Suppressor macrophage (primary cell): Measurements from ENCODE around the gene APMAP.

ENCODE experiments used
- DNase-seq, 4 experiments: peaks; one replicate each; pipeline ENCODE4 v3.0.0-alpha.2; 2020 to 2022
- total RNA-seq, 17 experiments: gene quantifications; one replicate each; lab custom pipeline; 2026; ENCODE audit warnings: mixed read lengths in 6 of 17, inconsistent platforms in 3 of 17; lab: John Stamatoyannopoulos, UW

Gene APMAP, protein sequence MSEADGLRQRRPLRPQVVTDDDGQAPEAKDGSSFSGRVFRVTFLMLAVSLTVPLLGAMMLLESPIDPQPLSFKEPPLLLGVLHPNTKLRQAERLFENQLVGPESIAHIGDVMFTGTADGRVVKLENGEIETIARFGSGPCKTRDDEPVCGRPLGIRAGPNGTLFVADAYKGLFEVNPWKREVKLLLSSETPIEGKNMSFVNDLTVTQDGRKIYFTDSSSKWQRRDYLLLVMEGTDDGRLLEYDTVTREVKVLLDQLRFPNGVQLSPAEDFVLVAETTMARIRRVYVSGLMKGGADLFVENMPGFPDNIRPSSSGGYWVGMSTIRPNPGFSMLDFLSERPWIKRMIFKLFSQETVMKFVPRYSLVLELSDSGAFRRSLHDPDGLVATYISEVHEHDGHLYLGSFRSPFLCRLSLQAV
- total RNA-seq: 74.9 to 268 (median 174) reads per million in 17 experiments

DNA sequence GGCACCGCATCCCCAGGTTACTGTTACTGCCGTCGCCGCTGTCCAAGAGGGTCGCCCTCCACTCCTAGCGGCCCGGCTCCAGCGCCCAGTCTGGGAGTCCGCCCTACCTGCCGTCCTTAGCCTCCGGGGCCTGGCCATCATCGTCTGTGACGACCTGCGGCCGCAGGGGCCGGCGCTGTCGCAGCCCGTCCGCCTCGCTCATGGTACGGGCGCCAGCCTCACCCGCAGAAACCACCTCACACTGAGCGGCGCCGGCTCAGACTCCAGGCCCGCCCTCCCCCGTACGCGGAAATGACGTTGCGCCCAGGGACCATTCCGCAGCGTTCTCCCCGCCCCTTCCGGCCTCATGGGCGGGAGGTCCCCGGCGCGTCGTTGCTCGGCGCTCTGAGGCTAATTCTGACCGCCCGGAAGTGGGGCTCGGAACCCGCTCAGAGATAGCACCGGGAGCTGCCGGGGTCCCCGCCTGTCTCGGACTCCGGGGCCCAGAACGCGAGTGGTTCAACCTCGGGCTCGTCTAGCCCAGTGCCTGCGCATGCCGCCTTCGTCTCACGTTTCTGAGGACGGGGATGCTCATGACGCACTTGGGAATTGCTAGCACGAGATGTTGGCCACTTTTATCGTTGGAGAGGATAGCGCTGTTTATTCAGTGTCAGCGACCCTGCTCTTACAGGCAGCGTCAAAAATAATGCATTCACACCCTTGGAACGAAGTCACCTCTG lies at the start of gene APMAP:
Gene APMAP (minus strand): TSS at position 265 of the 719 bp plus-strand sequence. CDS start 63 bp downstream, at position 202.
- DNase-seq: peak; percentile 97 to 98 (median 98)

DNA sequence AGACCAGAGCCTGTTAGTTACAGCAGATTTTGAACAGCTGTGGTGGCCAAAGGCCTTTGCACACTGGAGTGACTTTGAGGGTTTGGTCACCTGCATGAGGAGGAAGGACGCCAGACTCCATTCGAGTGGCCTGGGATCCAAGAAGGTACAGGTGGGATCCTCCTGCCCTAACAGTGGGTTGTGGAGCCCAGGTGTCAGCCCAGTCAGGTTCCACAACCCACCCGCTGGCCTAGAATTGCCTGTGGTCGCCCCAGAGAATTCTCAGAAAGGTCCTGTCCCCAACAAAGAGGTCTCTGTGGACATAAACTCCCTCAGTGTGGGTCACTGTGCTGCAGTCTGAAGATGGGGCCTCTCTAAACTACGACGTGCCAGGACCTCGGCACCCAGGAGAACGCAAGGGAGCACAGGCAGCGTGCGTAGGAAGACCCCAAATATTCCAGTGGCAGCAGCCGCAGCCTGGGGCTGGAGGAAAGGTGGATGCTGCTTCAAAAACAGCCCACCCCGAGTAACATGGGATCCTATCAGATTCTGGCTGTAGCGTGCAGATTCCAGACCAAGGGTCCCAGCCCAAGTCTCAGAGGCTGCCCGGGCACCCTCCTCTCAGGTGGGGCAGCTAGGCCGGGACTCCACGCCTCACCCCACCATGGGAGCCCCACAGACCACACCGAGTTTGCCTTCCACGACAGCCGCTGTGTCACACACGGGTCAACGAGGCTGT lies 49.4 kb upstream of the APMAP start:
- DNase-seq: no peak

DNA sequence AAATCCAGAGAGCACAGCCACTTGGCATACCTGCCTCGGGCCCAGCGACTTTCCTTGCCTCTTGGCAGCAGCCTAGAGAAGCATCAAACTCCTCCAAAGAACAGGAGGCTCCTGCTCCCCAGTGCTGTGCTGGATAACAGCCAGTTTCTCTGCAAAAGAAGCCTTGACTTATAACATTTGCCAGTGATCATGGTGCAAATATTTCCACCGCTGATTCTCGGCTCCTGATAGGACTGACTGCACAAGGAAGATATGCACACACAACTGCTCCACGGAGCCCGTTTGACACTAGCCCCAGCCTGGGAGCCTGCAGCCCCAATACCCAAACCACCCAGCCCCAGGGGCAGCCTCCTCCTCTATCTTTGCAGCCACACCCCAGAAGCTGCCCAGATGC lies 47.9 kb upstream of the APMAP start:
- no peak for DNase-seq

DNA sequence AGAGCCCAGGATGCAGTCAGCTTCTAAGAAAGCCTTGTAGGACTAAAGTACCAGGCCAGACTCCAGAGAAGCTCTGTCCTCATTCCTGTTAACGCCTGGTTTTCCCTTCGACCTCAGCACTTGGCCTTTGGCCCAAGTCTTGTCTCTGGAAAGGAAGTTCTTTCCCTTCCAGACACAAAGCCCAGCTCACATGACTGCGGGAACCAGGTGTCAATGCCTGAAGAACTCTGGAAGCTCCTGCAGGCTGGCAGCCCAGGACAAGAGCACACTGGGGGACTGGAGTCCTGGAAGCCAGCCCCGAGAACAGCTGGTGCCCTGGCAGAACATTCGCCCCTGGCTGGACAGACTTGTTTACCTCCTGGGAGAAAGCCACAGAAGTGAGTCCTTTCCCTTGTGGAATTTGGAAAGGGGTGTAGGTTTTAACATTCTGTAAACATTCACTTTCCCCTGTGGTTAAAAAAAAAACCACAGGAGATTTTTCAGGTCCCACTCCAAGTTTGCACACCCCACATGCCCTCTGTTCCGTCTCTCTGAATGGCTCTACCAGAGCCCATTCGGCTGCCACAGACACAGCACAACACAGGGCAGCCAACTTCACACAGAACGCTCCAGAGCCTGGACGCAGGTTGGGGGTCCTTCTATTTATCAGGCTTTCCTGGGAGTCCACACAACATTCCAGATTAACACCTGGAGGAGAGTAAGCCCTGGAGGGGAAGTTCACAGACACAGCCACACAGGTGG lies 47.3 kb upstream of the APMAP start:
- no peak for DNase-seq

DNA sequence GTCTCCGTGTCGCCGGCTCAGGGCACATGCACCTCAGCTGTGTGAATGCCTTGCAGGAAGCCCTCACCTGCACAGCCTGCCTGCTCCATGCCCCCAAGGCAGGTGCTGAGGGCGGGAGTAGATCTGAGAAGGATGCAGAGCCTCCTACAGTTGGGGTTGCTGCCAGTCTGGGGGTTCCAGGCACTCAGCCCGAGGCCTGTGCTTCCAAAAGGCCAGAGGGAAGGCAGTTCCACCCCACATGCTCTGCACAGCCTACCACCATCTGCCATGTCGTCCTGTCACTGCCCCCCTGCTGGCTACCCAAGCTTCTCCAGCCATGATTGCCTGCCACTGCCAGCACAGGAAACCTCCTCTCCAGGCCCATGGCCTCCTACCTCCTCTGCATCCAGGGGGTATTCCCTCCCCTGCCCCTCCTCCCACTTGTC lies 46.1 kb upstream of the APMAP start:
- no peak for DNase-seq

DNA sequence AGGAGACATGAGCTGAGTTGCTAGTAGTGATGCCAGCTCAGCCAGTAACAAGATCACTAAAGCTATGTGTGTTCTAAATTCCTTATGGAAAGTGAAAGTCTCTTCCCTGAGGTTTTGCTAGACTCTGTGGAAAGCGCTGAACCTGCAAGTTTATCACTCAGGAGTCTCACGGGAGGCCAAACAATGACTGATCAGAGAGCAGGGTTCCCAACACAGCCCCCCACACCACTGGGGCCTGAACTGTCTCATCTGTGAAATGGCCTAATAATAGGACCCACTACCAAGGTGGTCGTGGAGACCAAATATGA lies 45.5 kb upstream of the APMAP start:
- no peak for DNase-seq

DNA sequence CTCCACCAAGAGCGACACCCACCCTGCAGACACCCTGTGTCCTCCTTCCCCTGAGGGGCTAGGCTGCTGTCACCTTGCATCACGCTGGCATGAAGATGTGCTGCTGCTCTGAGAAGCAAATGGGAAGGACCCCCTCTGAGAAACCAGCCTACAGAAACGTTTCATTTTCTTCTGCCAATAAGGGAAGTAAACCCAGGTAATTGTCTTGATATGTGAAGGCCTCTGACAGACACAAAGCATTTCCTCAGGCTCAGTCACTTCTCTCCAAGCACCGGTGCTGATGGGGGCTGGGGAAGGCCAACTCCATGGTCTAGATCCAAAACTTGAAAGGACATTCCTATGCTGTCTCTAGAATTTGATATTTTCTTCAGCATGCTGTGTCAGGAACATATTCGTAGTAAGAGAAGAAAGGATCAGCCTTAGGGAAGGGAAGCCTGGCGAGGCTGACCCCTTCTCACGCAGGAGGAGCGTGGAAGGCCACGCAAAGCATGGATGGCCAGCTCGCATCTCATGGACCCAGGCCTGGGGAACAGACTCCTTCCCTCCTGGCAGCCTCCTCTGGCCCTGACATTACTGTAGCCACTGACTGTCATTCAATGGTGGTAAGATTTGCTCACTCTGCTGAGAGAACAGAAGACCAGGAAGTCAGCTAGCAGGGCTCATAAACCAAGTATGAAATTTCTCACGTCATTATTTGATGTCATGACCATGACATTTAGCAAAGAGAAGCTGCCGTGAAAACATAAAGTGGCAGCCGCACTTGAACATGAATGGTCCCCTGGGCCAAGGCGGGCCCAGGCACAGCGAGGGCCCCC lies 44.9 kb upstream of the APMAP start:
- no peak for DNase-seq

DNA sequence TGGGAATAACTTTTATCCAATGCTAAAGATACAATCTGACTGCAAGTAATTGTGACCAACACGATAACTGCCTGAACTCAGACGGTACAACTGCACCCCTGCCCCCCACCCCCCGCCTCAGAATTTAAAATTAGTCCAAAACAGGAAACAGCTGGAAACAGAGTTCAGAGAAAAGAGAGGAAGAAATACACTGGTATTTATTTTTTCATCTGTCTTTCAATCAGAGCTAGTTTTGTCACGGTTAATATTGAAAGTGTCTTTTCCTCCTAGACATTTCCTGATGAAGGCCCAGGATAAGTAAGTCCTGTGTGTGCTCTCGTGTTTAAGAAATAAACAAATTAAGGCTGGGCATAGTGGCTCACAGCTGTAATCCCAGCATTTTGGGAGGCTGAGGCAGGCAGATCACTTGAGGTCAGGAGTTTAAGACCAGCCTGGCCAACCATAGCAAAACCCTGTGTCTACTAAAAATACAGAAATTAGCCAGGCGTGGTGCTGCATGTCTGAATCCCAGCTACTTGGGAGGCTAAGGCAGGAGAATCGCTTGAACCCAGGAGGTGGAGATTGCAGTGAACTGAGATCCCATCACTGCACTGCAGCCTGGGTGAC lies 43.9 kb upstream of the APMAP start:
- DNase-seq: no peak

DNA sequence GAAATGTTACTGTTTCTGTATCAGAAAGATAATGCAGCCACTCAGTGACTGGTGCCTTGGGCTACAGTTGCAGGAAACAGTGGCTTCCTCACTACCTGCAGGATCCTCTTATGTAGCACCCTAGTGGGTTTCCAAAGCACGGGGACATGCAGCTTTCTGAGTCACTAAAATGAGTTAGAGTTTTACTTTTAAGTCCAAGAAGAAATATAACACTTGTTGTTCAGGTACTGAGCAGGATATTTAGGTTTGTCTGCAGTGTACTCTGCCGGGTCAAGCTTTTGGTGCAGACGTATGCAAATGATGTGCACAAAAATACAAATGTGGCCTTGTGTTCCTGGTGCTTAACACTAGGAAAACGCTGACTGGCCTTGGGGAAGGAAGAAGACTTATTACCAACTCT lies 43.4 kb upstream of the APMAP start:
- peak in 1 of 4 experiments; percentile 14 for DNase-seq

DNA sequence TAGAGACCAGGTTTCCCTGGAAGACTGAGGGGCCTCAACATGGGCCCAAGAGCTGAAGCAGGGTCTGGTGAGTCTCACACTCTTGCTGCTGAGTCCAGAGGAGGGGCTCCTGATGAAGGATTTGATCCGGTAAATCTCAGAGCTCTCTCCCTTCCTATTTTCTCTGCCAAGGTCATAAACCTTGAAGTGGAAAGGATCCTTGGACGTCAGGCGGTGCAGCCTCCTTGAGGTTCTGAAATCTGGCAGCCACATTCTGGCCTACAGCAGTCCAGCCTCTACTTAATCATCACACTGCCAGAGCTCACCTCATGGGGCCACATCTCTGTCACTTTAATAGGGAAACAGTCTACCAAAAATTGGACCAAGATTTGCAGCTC lies 41.4 kb upstream of the APMAP start:
- DNase-seq: no peak

DNA sequence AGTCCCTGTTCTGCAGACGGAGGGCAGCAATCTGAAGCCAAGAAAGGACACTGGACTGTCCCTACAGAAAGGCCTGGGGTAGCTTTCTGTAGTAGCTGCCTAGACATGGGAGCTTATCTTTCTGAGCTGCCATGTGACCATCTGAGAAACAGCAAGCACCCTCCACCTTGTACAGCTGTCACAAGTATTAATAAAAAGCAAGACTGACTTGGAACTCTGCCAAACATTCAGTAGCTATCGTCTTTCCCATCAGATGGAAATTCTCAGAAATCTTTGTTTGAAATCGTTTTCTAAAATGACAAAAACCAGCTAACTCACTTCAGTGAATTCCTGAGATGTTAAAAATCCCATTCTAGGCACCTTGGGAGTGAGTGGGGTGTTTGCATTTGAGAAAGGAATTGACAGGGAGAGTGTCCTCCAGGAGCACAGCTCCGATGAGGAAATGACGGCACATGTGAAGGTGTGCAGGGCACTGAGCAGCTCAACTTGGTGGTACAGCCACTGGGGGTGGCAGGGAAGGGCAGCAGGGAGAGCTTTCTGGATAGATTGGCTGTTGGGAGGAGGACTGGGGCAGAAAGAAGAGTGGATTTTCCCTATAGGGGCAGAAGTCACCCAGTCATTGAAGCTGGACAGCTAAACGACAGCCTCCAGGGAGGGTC lies 40.8 kb upstream of the APMAP start:
- no peak for DNase-seq

DNA sequence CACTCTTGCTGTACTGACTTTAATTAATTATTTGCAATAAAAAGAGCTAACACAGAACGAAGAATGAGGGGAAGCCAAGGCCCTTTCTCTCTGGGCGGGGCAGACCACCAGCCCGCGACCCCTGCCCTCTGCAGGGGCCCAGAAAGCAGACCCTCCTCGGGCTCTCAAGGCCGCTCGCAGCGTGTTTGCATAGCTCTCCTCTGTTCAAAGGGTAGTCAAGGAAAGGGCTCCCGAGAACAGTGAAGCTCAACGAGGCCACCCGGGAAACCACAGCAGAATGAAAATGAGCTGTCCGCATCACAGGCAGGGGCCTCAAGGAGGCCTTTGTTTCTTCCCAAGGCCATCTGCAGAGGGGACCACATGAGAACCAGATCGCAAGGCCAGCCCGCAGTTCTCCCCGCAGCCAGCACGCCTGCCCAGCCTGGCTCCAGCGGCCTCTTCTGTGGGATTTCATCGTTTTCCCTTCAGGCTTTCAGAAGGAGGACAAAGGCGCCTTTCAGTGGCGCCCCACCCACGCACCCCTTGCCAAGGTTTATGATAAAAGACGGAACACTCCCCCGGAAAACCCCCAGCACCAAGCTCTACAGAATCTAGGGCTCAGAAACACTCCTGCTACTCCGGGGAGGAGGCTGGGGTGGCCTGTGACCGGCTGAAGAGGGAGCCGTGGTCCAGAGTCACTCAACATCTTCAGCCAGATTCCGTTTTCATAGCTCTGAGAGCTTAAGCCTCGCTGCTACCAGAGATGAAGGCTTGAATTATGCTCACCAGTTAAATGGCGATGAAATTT lies 40.1 kb upstream of the APMAP start:
- no peak for DNase-seq

DNA sequence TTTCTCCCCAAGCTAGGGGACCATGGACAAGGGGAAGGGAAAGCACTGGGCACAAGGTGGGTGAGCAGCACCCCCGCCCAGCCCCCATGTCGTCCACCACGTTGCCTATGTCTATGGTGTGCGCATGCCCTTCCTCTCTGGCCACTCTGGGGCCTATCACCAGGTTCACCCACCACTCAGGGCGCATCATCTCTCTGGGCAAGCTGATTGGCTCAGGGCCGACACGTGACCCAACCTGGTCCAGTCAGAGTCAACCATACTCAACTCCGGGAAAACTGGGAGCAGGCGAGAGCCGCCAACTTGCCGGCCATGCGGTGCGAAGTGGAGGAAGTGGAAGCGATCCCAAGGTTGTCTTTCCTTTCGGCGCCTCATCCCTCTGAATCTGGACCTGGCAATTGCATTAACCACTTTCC lies 39.5 kb upstream of the APMAP start:
- DNase-seq: no peak

DNA sequence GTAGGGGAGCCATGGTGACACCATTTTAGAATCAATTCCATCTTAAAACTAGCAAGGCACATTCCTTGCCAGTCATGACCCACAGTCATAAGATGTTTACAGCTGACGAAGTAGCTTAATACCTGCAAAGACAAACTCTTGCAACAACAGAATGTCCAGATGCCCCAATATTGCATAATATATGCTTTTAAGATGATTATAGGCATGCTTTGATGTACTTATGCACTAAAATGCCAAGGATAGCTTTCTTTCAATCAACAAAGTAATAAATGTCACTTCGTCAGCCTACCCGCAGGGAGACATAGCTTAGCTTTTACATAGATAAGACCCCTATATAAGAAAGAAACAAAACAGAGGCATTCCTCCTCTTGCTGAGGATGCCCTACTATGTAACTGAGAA lies 38.7 kb upstream of the APMAP start:
- DNase-seq: no peak

DNA sequence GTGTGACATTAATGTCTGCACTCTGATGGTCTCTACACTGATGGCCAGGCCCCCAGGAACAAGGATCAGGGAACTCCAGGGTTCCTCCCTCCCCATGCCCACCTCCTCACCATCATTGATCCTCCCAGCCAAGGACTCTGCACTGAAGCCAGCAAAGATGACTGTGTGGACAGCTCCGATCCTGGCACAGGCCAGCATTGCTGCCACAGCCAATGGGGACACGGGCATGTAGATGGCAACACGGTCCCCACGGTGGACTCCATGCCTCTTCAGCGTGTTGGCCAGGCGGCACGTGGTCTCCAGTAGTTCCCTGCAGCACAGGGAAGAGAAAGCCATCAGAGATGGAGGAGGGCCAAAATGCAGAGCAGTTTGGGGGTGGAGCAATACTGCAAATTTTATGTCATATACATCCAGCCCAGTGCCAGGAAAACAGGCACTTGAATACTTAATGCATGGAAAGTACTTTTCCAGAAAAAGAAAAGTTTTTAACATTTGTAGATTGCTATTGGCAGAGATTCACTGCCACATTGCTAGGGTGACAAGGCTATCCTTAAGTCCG lies 38.2 kb upstream of the APMAP start:
- DNase-seq: no peak

DNA sequence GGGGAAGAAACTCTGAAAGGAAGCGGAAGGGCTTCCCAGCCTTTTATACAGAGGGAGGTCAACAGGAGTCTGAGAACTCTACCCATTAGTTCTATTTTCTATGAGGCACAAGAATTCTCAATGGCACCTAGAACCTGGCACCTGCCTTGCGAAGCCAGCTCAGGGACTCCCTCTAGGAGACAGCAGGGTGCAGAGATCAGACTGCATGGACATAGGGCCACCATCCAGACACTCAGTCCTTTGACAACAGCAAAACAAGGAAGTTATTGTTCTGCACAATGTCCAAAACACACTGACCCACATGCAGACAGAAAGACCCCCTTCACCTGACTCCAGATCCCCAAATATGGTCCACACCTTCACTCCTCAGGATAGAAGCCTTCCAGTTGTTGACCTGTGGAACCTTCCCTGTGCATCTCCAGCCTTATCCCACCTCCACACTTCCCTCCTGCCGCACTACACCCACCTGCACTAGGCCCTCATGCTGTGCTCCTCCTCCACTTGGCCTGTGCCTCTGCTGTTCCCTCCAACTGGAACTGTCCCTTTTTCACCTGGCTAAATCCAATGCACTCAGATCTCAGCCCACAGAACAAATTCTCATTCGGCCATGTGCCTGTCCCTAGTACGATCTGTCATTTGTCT lies 37.6 kb upstream of the APMAP start:
- no peak for DNase-seq

DNA sequence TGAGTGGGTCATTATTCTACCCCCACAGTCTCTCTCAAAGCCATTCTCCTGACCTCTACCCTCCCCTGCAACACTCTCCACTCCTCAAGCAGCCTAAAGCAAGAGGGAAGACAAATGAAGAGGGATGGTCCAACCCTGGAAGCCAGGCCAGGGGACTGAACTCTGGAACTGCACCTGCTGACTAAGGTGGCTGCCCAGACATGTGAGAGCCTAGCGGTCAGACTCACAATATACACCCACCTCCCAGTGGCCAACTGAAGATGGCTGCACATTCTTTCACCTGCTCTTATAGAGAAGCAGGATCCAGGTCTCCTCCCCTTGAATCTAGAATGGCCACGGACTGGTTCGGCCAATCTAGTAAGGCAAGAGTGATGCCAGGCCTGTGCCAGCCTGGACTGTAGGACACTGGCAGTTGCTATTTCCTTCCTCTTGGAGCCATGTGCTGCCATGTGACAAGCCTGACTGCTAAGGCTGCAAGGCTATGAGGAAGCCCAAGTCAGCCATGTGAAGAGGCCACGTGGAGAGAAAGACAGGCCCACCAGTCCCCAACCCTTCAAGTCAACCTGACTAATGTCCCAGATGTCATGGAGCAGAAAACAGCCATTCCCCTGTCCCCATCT lies 33.5 kb upstream of the APMAP start:
- peak; percentile 23 to 71 (median 56) for DNase-seq

DNA sequence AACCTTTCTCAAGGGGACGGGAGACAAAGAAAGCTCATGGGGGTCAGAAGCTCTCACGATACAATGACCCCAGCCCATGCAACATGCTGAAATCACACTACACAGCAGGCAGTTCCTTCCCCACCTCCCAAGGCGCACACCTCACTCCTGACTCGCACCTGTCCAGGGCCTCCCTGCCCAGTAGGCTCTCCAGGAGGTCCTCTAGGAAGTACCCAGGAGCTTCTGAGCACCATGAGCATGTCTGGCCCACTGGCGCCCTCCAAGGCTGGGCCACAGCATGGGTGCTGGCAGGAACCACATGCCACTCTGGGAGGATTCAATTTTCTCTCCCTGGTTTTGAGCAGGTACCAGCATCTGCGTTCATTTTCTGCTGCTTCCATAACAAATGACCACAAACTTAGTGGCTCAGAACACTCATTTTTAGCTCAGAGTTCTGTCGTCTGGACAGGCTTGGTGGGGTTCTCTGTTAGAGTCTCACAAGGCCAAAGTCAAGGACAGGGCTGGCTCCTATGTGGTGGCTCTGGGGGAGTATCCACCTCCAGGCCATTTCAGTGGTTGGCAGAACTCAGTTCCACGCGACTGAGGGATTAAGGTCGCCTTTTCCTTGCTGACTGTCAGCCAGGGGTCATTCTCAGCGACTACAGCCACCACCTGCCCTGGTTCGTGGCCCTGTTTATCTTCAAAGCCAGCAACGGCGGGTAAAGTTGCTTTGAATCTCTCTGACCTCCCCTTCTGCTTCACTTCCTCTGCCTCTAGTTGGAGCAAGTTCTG lies 32.7 kb upstream of the APMAP start:
- no peak for DNase-seq
